Ovary (tissue), 3 donors: ENCODE results near the gene EXT2.

Source experiments
- CTCF ChIP-seq, 3 donors: fragments of 450-650 bp in 2 of 3; fragments of 200-600 bp in 1 of 3; IDR thresholded peaks; one replicate each; pipeline versions ENCODE4 v1.5.1 to v1.8.0; 2016 to 2022; ENCODE audit warnings: antibody characterized with exemption in 3 of 3, mild to moderate bottlenecking in 1 of 3
- POLR2A ChIP-seq: fragments of 450-650 bp; IDR thresholded peaks from one replicate; pipeline ENCODE4 v1.6.1; 2017; ENCODE audit warnings: antibody characterized with exemption, mild to moderate bottlenecking, moderate library complexity
- donor health status: DM: no; HTN: no; CAD: no.

- TF ChIP-seq CTCF (IDR thresholded peaks at IDR 0.05) (no peak), POLR2A (no peak)
Measured at GRCh38 chr11:44162662-44163061, 67.2 kb downstream of the EXT2 start.
